DOHH2 (cell line): ENCODE results near the gene FBN2.
"Not testable (repeated sequence)": the region's sequence is repeated elsewhere in the genome, so short reads cannot be mapped to it uniquely, and the experiment has no call there.

Source experiments
- H3F3A ChIP-seq: fragments of 200-600 bp; sonication (generic), shearing (Covaris generic); 2 replicates; pipeline ENCODE4 v1.6.0; 2016; ENCODE audit warnings: antibody characterized with exemption, mild to moderate bottlenecking; ENCODE audit not compliant: control insufficient read depth, insufficient read depth
- H3K27ac ChIP-seq: fragments of 200-600 bp; sonication (generic); 2 replicates; pipeline ENCODE4 v1.5.1; 2014; ENCODE audit warnings: low read depth, mild to moderate bottlenecking, low read length, moderate library complexity
- H3K27me3 ChIP-seq: fragments of 200-600 bp; sonication (generic); 2 replicates; pipeline ENCODE4 v1.6.1; 2014; ENCODE audit warnings: mild to moderate bottlenecking, low read length, mixed read lengths; ENCODE audit not compliant: control insufficient read depth
- H3K36me3 ChIP-seq: fragments of 200-600 bp; sonication (generic); 2 replicates; pipeline ENCODE4 v1.6.1; 2014; ENCODE audit warnings: mild to moderate bottlenecking, low read length, moderate library complexity, mixed read lengths; ENCODE audit not compliant: control insufficient read depth
- H3K4me1 ChIP-seq: fragments of 200-600 bp; sonication (generic); 2 replicates; pipeline ENCODE4 v1.6.1; 2014; ENCODE audit warnings: mild to moderate bottlenecking, low read length, mixed read lengths; ENCODE audit not compliant: control insufficient read depth
- H3K4me2 ChIP-seq: fragments of 200-600 bp; sonication (generic); 2 replicates; pipeline ENCODE4 v1.6.0; 2014; ENCODE audit warnings: mild to moderate bottlenecking, low read length, moderate library complexity
- H3K4me3 ChIP-seq: fragments of 200-600 bp; sonication (generic); 2 replicates; pipeline ENCODE4 v1.5.1; 2014; ENCODE audit warnings: mild to moderate bottlenecking, low read length, mixed read lengths
- H3K79me2 ChIP-seq: fragments of 200-600 bp; sonication (generic); 2 replicates; pipeline ENCODE4 v1.6.1; 2014; ENCODE audit warnings: mild to moderate bottlenecking, low read length, mixed read lengths; ENCODE audit not compliant: control insufficient read depth
- H3K9me2 ChIP-seq: fragments of 200-600 bp; sonication (generic); replicated peaks from 2 replicates; pipeline ENCODE4 v1.6.1; 2014; ENCODE audit warnings: mild to moderate bottlenecking, low read length, mixed read lengths; ENCODE audit not compliant: control insufficient read depth
- H3K9me3 ChIP-seq: fragments of 200-600 bp; sonication (generic); 2 replicates; pipeline ENCODE4 v1.6.1; 2014; ENCODE audit warnings: antibody characterized with exemption, low read length, mixed read lengths; ENCODE audit not compliant: control insufficient read depth, insufficient read depth
- H4K20me1 ChIP-seq: fragments of 200-600 bp; sonication (generic); 2 replicates; pipeline ENCODE4 v1.6.0; 2014; ENCODE audit warnings: low read depth, mild to moderate bottlenecking, antibody characterized with exemption, low read length, moderate library complexity; ENCODE audit not compliant: control insufficient read depth, insufficient read depth
- EZH2phosphoT487 ChIP-seq: fragments of 200-600 bp; sonication (generic); IDR thresholded peaks from 2 replicates; pipeline ENCODE4 v1.6.1; 2017; ENCODE audit warnings: borderline replicate concordance, mild to moderate bottlenecking, antibody characterized with exemption, low read length, moderate library complexity, mixed read lengths
- TF ChIP-seq, protein P1 (sequence below): fragments of 200-600 bp; sonication (generic); IDR thresholded peaks from one replicate; pipeline ENCODE4 v1.5.1; 2014; ENCODE audit warnings: antibody characterized with exemption, mild to moderate bottlenecking, low read depth, low read length; ENCODE audit not compliant: poor library complexity, severe bottlenecking

FBN2 gene

DNA sequence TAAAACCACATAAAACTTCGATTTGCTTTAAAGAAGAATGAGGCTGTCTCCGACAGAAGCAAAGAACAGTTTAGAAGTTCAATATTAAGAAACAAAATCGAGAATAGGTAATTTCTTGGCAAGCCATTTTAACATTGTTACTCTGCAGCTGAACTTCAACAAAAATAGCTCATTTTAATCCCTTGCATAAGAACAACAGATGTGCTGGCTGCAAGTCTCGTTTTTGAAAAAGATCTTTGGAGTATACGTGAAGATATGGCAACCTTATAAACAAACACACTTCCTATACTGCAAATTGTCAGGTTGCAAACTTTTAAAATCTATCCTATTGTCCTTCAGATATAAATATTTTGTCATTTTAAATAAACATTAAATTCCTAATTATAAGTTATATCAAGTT, 71.5 kb downstream of the FBN2 start:
- Histone ChIP-seq H4K20me1 (no peaks in the 10 kb centered on the region), H3K36me3 (no peaks in the 10 kb centered on the region), H3K9me2 (no peaks in the 10 kb centered on the region; the same call in 1 of the 2 replicates), H3K4me2 (no peak overlapping the region), H3K9me3 (no peaks in the 10 kb centered on the region), H3K79me2 (no peaks in the 10 kb centered on the region), H3K4me1 (no peaks in the 10 kb centered on the region), H3K27ac (no peak overlapping the region), H3K4me3 (no peak overlapping the region), H3K27me3 (no peaks in the 10 kb centered on the region), H3F3A (no peaks in the 10 kb centered on the region)
- TF ChIP-seq, protein P1, sequence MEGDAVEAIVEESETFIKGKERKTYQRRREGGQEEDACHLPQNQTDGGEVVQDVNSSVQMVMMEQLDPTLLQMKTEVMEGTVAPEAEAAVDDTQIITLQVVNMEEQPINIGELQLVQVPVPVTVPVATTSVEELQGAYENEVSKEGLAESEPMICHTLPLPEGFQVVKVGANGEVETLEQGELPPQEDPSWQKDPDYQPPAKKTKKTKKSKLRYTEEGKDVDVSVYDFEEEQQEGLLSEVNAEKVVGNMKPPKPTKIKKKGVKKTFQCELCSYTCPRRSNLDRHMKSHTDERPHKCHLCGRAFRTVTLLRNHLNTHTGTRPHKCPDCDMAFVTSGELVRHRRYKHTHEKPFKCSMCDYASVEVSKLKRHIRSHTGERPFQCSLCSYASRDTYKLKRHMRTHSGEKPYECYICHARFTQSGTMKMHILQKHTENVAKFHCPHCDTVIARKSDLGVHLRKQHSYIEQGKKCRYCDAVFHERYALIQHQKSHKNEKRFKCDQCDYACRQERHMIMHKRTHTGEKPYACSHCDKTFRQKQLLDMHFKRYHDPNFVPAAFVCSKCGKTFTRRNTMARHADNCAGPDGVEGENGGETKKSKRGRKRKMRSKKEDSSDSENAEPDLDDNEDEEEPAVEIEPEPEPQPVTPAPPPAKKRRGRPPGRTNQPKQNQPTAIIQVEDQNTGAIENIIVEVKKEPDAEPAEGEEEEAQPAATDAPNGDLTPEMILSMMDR: no peak
- TF ChIP-seq EZH2phosphoT487: no peak

DNA sequence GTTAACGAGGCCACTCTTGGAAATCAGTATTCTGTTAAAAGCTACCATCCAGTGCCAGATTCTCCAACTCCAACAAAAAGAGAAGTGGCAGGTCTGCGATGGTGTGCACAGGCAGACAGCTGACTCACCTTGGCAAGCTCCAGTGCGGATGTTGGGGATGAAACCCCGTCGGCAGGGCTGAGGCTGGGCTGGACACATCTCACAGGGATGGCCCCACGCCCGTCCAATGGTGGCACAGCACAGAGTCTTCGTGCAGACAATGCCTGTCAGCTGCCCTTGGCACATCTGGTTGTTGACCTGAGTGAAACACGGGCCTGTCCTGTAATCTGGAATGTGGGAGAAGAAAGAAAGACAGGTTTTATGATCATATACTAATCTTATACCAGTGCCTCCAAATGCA, 73.4 kb downstream of the FBN2 start:
- Histone ChIP-seq H3F3A (no peaks in the 10 kb centered on the region), H3K27me3 (no peaks in the 10 kb centered on the region), H3K9me3 (no peaks in the 10 kb centered on the region), H3K4me2 (no peak overlapping the region), H3K4me1 (no peaks in the 10 kb centered on the region), H3K79me2 (no peaks in the 10 kb centered on the region), H3K27ac (no peak overlapping the region), H3K9me2 (no peaks in the 10 kb centered on the region; the same call in 1 of the 2 replicates), H3K4me3 (no peak overlapping the region), H3K36me3 (no peaks in the 10 kb centered on the region), H4K20me1 (no peaks in the 10 kb centered on the region)
- TF ChIP-seq, protein P1: no peak
- no peak for TF ChIP-seq EZH2phosphoT487

DNA sequence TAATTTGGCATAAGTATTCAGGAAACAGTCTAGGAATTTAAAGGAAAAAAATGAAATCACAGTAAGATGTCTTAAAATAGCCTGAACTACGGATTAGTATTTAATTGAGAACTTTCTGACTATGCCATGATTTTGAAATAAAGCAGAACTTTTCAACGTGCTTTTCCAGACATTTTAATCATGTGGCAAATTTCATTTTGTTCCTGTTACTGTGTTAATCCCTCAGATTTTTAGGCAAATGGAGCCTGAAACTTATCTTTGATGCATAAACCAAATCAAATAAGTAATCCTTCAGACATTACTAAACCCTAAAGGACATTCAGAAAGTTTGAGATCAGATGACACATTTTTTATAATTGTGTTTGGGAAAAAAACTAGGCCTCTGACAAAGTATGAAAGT, 75.7 kb downstream of the FBN2 start:
- Histone ChIP-seq H3F3A (no peaks in the 10 kb centered on the region), H3K4me1 (no peaks in the 10 kb centered on the region), H3K9me2 (no peaks in the 10 kb centered on the region), H3K79me2 (no peaks in the 10 kb centered on the region), H3K4me3 (no peak overlapping the region), H4K20me1 (no peaks in the 10 kb centered on the region), H3K9me3 (no peaks in the 10 kb centered on the region), H3K36me3 (no peaks in the 10 kb centered on the region), H3K27me3 (no peaks in the 10 kb centered on the region), H3K4me2 (no peak overlapping the region), H3K27ac (no peak overlapping the region)
- TF ChIP-seq EZH2phosphoT487: no peak
- TF ChIP-seq, protein P1: no peak

DNA sequence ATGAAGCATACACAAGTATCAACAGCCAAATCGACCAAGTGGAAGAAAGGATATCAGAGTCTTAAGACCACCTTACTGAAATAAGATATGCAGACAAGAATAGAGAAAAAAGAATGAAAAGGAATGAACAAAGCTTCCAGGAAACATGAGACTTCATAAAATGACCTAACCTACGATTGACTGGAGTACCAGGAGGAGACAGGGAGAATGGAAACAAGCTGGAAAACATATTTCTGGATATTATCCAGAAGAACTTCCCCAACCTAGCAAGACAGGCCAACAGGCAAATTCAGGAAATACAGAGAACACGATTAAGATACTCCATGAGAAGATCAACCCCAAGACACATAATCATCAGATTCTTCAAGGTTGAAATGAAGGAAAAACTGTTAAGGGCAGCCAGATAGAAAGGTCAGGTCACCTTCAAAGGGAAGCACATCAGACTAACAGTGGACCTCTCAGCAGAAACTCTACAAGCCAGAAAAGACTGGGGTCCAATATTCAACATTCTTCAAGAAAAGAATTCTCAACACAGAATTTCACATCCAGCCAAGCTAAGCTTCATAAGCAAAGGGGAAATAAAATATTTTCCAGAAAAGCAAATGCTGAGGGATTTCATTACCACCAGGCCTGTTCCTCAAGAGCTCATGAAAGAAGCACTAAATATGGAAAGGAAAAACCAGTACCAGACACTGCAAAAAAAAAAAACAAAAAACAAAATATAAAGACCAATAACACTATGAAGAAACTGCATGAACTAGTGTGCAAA, 80.7 kb downstream of the FBN2 start:
- not testable (repeated sequence) for H3K27ac ChIP-seq, H3F3A ChIP-seq, H3K9me2 ChIP-seq, H3K9me3 ChIP-seq, H3K4me3 ChIP-seq, H3K79me2 ChIP-seq, H3K36me3 ChIP-seq, H3K4me1 ChIP-seq, H4K20me1 ChIP-seq, H3K27me3 ChIP-seq, H3K4me2 ChIP-seq
